Activated CD8-positive, alpha-beta memory T cell treated with anti-CD3 and anti-CD28 coated beads for 36 hours (primary cell): ENCODE data around the gene SUMO3. TPM values are rescaled to one million over a fixed set of nuclear protein-coding genes. Genes with fewer than 3 reads are reported as not detected.

Experiments
- CTCF ChIA-PET: fragments of 350-600 bp; sonication (Branson Sonifier 250); formaldehyde crosslinking; loops from one replicate; lab custom pipeline; 2021; ENCODE audit warnings: antibody characterized with exemption; lab: Charles Lee
- POLR2A ChIA-PET: fragments of 350-600 bp; sonication (Branson Sonifier 250); formaldehyde crosslinking; loops from one replicate; lab custom pipeline; 2021; ENCODE audit warnings: antibody characterized with exemption; lab: Charles Lee
- total RNA-seq, 2 experiments: library from RNA; stranded (reverse); gene quantifications; one replicate each; pipeline ENCODE4 v1.2.3, GENCODE V29; 2021

SUMO3 gene
- total RNA-seq, 2 experiments from 2014 or later = 81.6 to 83.1 TPM

GRCh38 chr21:44814498-44815023 is 3.3 kb downstream of the SUMO3 start:
- ChIA-PET CTCF (interaction anchor here (1.2 to 1.5 kb wide), 2 partner anchors 15 to 21 kb away, joined by 3 to 6 read pairs; no protein-coding TSS in a partner anchor), POLR2A (interaction anchor here (0.5 kb wide), 1 partner anchor 691 kb away, joined by 3 read pairs; no protein-coding TSS in a partner anchor)

GRCh38 chr21:44813727-44814126 is 4.1 kb downstream of the SUMO3 start:
- POLR2A ChIA-PET = no interaction called here
- CTCF ChIA-PET = interaction anchor here (1.2 to 2.0 kb wide), 2 partner anchors 12 to 15 kb away, joined by 3 to 7 read pairs; partner anchors contain the start of gene UBE2G2

GRCh38 chr21:44813149-44813548 is 4.7 kb downstream of the SUMO3 start:
- CTCF ChIA-PET = interaction anchor here (2.0 kb wide), 1 partner anchor 11 kb away, joined by 7 read pairs; the partner anchor contains the start of gene UBE2G2
- POLR2A ChIA-PET = no interaction called here

DNA sequence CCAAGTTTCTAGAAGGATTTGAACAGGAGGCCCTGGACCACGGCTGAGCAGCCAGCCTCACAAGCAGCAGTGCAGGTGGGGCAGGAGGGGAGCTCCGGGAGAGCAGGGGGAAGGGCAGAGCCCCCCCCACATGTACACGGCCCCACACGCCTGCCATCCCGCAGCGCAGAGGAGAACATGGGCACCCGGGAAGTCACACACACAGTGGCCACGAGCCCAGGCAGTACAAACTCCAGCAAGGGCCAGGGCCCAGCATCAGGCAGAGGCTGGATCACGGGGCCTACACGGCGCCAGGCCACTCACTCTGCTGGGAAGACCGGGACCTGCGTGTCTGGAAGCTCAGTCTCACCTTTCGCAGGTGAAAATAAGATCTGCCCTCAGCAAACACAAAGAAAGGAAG is 5.2 kb downstream of the SUMO3 start:
- ChIA-PET CTCF (interaction anchor here (2.0 kb wide), 1 partner anchor 11 kb away, joined by 7 read pairs; the partner anchor contains the start of gene UBE2G2), POLR2A (no interaction called here)

- ChIA-PET CTCF (interaction anchor here (2.3 kb wide), 1 partner anchor 10 kb away, joined by 5 read pairs; the partner anchor contains the start of gene UBE2G2), POLR2A (no interaction called here)
Observed at GRCh38 chr21:44810779-44811178, 7.1 kb downstream of the SUMO3 start.

DNA sequence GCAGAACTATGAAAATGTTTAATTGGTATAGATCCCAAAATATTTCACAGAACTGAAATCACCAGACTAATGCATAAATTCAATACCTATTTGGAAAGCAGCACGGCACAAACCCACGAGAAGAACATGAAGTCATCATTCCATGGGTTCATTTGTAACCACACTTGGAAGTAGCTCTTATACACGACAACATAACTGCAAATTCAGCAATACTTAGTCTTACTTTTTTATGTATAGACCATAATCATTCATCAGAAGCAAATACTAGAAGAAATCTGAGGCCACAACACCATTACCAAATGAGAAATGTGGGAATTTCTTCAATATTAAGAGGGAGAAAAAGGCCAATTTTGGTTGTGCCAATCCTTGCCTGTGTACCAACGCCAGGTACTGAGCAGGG is 12.0 kb downstream of the SUMO3 start:
- ChIA-PET POLR2A (interaction anchor here (0.5 kb wide), 1 partner anchor 14 kb away, joined by 3 read pairs; no protein-coding TSS in a partner anchor), CTCF (no interaction called here)

GRCh38 chr21:44805226-44805625 is 12.6 kb downstream of the SUMO3 start:
- CTCF ChIA-PET = no interaction called here
- POLR2A ChIA-PET = interaction anchor here (0.5 kb wide), 1 partner anchor 14 kb away, joined by 3 read pairs; no protein-coding TSS in a partner anchor

DNA sequence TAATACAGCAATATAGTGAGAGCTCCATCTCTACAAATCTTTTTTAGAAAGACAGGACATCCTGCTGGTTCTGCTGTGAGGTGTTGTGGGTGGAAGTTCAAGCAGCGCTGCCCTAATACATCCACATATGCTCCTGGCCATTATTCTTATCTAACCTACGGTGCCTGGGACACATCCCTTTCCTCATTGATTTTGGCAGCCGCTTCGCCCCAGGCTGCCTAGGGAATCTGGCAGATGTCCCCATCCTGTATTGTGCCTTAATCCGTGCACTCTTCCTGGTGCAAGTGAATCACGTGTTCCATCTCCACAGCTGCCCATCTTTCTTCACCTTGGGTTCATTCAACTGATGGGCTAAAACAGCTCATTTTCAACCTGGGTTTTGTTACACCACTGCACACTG is 13.1 kb downstream of the SUMO3 start:
- ChIA-PET POLR2A (no interaction called here), CTCF (no interaction called here)

- POLR2A ChIA-PET = no interaction called here
- CTCF ChIA-PET = no interaction called here
Observed at GRCh38 chr21:44803651-44804050, 14.2 kb downstream of the SUMO3 start.

DNA sequence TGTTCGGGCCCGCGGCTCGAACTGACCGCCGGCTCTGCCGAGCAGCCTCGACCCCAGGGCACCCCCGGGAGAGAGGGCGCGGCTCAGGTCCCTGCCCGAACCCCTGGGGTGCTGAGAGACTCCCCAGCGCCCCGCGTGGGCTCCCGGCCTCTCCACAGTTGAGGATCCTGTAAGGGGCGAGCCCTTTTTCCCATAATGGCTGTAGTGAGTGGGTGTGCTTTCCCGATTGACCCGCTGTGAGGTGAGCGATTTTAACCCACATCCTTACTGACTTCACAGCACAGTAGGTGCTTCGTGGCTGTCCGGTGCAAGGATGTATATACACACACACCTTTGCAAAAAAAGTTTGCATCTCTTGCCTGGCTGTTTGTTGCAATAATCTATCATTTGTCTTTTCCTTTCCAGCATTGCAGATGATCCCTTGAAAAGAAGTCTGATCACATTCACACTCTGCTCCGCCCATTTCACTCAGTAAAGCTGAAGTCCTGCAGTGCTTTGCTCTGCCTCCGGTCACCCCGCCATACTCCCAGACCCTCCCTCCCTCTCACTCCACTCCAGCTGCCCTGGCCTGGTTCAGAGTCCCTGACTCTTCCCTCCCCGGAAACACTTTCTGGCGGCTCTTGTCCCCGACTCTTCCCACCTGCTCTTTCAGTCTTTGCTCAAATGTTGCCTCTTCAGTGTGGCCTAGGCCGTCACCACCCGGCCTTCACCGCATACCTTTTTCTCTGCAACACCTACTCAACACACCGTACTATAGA is 15.3 kb downstream of the SUMO3 start:
- POLR2A ChIA-PET = interaction anchor here (1.0 kb wide), 1 partner anchor 9 kb away, joined by 3 read pairs; no protein-coding TSS in a partner anchor
- CTCF ChIA-PET = interaction anchor here (1.4 to 2.4 kb wide), 6 partner anchors 8 to 292 kb away, joined by 3 to 16 read pairs (median 6); partner anchors contain the start of gene PTTG1IP

DNA sequence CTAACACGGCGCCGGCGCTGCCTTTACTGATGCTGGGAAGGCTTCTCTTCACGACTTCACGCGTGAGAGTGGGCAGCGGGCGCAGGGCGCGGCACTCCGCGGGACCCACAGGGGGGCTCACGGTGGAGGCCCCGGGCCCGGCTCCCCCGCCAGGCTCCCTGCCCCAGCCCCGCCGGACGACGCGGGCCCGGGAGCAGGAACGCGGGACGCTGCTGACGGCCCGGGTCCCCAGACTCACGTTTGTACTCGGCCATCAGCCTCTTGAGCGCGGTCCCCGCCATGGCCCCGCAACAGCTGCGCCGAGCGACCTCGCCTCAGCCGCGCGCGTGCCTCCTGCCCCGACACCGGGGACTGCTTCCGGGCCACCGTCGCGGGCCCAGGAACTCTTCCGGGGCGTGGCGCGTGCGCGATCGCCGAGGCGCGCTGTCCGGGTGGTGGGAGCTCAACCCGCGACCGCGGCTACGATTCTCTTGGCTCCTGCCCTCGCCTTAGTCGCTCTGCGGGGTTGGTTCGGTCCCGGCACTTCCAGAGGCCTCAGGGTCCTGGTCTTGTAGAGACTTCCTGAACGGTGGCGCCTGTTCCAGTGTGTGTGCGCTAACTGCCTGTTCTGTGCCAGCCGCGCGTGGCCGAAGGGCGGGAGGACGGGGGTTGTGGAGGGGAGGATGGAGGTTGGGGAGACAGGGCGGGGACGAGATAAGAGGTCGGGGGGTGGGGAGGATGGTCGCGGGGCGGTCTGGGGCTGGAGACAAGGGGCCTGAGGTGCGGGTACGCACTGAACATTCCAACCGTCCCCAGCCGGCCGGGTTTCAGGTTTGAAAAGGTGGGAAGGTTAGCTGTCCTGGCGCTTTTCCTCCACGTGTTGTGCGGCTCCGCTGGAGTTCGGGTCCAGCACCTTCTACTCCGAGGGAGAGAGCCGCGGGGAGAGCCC is 16.1 kb downstream of the SUMO3 start, which contains the start of gene UBE2G2:
TSS of gene UBE2G2 (minus strand) at position 353 of the 928 bp plus-strand sequence. CDS start at position 281, 72 bp downstream.
- POLR2A ChIA-PET = interaction anchor here (0.9 to 1.0 kb wide), 2 partner anchors 8 to 16 kb away, joined by 3 read pairs; no protein-coding TSS in a partner anchor
- CTCF ChIA-PET = interaction anchor here (1.1 to 2.4 kb wide), 10 partner anchors 8 to 291 kb away, joined by 3 to 16 read pairs (median 4); partner anchors contain the start of genes PTTG1IP and SLX9

DNA sequence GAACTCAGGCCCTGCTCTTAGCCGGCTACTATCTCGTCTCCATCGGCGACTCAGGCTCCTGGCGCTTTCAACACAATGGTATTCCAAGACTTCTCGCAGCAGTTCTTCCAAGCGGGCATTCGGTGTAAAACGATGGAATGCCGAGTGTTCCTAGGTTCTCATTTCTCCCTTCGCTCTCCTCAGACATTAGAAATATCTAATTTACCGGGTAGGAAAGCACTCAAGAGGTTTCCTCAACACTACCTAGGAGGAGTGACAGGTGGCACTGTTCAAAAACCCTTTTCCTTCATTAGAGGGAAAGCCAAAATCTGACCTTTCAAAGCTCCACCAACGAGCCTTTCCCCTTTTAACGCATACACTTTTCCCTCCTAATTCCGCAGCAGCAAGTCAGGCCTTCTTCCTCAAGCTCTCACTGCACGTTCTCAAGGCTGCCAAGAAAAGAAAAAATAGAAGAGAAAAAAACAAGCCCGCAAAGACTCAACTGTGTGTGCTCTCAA is 16.8 kb downstream of the SUMO3 start:
- ChIA-PET POLR2A (interaction anchor here (0.5 to 1.0 kb wide), 3 partner anchors 8 to 125 kb away, joined by 3 to 4 read pairs (median 3); no protein-coding TSS in a partner anchor), CTCF (interaction anchor here (1.1 to 2.4 kb wide), 10 partner anchors 8 to 290 kb away, joined by 3 to 16 read pairs (median 4); partner anchors contain the start of genes PTTG1IP and SLX9)

DNA sequence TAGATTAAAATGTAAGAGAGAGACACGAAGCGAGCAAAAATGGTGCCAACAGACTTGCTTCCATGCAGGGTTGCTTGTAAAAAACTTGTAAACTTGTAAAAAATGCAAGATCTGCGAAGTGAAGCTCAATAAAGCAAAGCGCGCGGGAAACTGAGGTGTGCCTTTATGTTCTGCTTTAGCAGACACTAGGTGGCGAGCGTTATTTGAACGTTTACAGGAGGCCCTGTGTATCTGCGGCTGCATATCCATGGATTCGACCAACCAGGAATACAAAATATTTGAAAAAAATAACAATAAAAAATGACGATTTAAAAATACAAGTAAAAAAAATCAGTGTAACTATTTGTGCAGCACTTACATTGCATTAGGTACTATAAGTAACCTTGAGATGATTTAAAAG is 17.8 kb downstream of the SUMO3 start:
- CTCF ChIA-PET = interaction anchor here (1.7 to 2.4 kb wide), 4 partner anchors 10 to 290 kb away, joined by 4 to 16 read pairs (median 6); partner anchors contain the start of gene PTTG1IP
- POLR2A ChIA-PET = no interaction called here

DNA sequence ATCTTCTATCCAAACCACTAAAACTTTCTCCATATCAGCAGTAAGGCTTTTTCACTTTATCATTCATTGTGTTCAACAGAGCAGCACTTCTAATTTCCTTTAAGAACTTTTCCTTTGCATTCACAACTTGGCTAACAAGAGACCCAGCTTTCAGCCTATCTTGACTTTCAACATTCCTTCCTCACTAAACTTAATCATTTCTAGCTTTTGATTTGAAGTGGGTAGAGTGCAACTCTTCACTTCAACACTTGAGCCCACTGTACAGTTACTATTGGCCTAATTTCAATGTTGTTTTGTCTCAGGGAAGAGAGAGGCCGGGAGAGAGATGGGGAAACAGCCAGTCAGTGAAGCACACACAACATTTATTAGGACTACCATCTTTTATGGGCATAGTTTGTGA is 18.2 kb downstream of the SUMO3 start:
- CTCF ChIA-PET = no interaction called here
- POLR2A ChIA-PET = no interaction called here

- CTCF ChIA-PET = no interaction called here
- POLR2A ChIA-PET = no interaction called here
Observed at GRCh38 chr21:44797775-44798174, 20.1 kb downstream of the SUMO3 start.

- POLR2A ChIA-PET = no interaction called here
- CTCF ChIA-PET = interaction anchor here (1.2 kb wide), 1 partner anchor 285 kb away, joined by 4 read pairs; no protein-coding TSS in a partner anchor
Observed at GRCh38 chr21:44795342-44795741, 22.5 kb downstream of the SUMO3 start.

DNA sequence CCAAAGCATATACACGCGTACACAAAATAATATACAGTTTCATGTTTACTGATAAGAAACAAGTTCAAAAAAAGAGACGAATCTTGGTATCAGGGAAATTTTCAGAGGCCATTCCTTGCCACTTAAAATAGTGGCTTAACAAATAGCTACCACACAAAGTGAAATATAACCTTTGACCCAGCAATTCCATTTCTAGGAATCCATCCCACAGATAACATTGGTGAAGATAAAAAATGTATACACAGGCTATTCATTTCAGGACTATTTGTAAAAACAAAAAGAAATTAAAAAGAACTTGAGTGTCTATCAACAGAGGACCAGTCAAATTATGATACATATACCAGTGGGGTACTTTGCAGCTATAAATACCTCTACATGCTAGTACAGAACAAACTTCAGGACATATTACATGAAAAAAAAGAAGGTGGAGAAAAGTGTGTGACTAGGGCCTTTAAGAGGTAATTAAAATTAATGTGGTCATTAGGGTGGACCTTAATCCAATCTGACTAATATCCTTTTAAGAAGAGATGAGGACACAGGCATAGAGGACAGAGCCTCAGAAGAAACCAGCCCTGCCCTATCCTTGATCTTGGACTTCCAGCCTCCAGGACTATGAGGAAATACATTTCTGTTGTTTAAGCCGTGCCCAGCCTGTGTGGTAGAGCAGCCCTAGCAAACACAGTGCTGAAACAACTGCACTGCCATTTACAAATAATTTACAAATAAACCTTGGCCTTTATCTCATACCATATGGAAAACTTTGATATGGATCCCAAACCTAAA is 24.1 kb downstream of the SUMO3 start:
- CTCF ChIA-PET = interaction anchor here (0.6 to 1.8 kb wide), 19 partner anchors 8 to 449 kb away, joined by 3 to 13 read pairs (median 4); partner anchors contain the start of genes PTTG1IP and UBE2G2
- POLR2A ChIA-PET = interaction anchor here (0.7 to 1.0 kb wide), 2 partner anchors 8 to 78 kb away, joined by 3 read pairs; partner anchors contain the start of gene UBE2G2
